Activated T-helper 1 cell treated with anti-CD3 and anti-CD28 coated beads, Interleukin-12 subunit alpha, Interleukin-12 subunit beta, Interleukin-2, Interleukin-4 antibody, amounts not matched to agents 30 ng/mL and 10 ng/mL and 1 ng/mL, durations not matched to agents 14 hours and 24 hours and 36 hours (primary cell): ENCODE measurements around the gene LHPP. TPM values are rescaled to one million over a fixed set of nuclear protein-coding genes. Genes with fewer than 3 reads are reported as not detected.
"Not testable (repeated sequence)": the region's sequence is repeated elsewhere in the genome, so short reads cannot be mapped to it uniquely, and the experiment has no call there.

Experiments
- DNase-seq: peaks from one replicate; pipeline ENCODE4 v3.0.0; 2021; ENCODE audit warnings: low spot score
- H3K27ac Mint-ChIP-seq: one replicate; pipeline ENCODE4 v1.8.0; 2021; ENCODE audit warnings: mild to moderate bottlenecking, mixed read lengths
- H3K27me3 Mint-ChIP-seq: one replicate; pipeline ENCODE4 v1.8.0; 2022; ENCODE audit warnings: mild to moderate bottlenecking, moderate library complexity, mixed read lengths; ENCODE audit not compliant: insufficient read depth
- H3K36me3 Mint-ChIP-seq: one replicate; pipeline ENCODE4 v1.8.0; 2021; ENCODE audit warnings: low read depth, mixed read lengths
- H3K4me1 Mint-ChIP-seq: one replicate; pipeline ENCODE4 v1.8.0; 2021; ENCODE audit warnings: low read depth, mixed read lengths
- H3K4me3 Mint-ChIP-seq: one replicate; pipeline ENCODE4 v1.8.0; 2021; ENCODE audit warnings: mild to moderate bottlenecking, moderate library complexity, mixed read lengths
- H3K9me3 Mint-ChIP-seq: one replicate; pipeline ENCODE4 v1.8.0; 2021; ENCODE audit warnings: mixed read lengths
- intact Hi-C: fragments of 100-400 bp; cut with micrococcal nuclease; formaldehyde crosslinking; loops from one replicate; pipeline ENCODE4 v1.15.1; 2024
- total RNA-seq: library from RNA; stranded (reverse); gene quantifications from 2 replicates; pipeline ENCODE4 v1.2.3, GENCODE V29; 2022

LHPP gene
- total RNA-seq, 1 donor from 2014 or later: 5.0 TPM

- intact Hi-C loops: no loop called here
- Mint-ChIP-seq H3K27me3 (no peaks in the 10 kb centered on the region), H3K36me3 (no peaks in the 10 kb centered on the region)
Measured at GRCh38 chr10:124602646-124603365, 141.2 kb downstream of the LHPP start.

GRCh38 chr10:124603376-124604213 lies 142.0 kb downstream of the LHPP start:
- no peak overlapping the region for H3K4me3 Mint-ChIP-seq
- H3K4me1 Mint-ChIP-seq: no peaks in the 10 kb centered on the region
- intact Hi-C loops: no loop called here
- no peak overlapping the region for H3K27ac Mint-ChIP-seq
- no peaks in the 10 kb centered on the region for H3K36me3 Mint-ChIP-seq
- no peak for DNase-seq
- no peaks in the 10 kb centered on the region for H3K27me3 Mint-ChIP-seq
- H3K9me3 Mint-ChIP-seq: no peaks in the 10 kb centered on the region

More at GRCh38 chr10:124602646-124603365, 141.2 kb downstream of the LHPP start:
- H3K27ac Mint-ChIP-seq: no peak overlapping the region
- H3K9me3 Mint-ChIP-seq: no peaks in the 10 kb centered on the region
- no peak overlapping the region for H3K4me3 Mint-ChIP-seq
- DNase-seq: no peak
- no peaks in the 10 kb centered on the region for H3K4me1 Mint-ChIP-seq

- Mint-ChIP-seq H3K27me3 (no peaks in the 10 kb centered on the region), H3K27ac (no peak overlapping the region), H3K4me1 (no peaks in the 10 kb centered on the region), H3K4me3 (no peak overlapping the region), H3K36me3 (no peaks in the 10 kb centered on the region), H3K9me3 (no peaks in the 10 kb centered on the region)
- no peak for DNase-seq
- intact Hi-C loops: no loop called here
Measured at GRCh38 chr10:124604214-124605000, 142.8 kb downstream of the LHPP start.

GRCh38 chr10:124605001-124605370 lies 143.4 kb downstream of the LHPP start:
- intact Hi-C loops: no loop called here
- Mint-ChIP-seq H3K9me3 (no peaks in the 10 kb centered on the region), H3K4me3 (no peak overlapping the region), H3K27ac (no peak overlapping the region), H3K27me3 (no peaks in the 10 kb centered on the region), H3K36me3 (no peaks in the 10 kb centered on the region), H3K4me1 (no peaks in the 10 kb centered on the region)
- no peak for DNase-seq

- Mint-ChIP-seq H3K27ac (no peak overlapping the region), H3K36me3 (no peaks in the 10 kb centered on the region), H3K4me1 (no peaks in the 10 kb centered on the region), H3K9me3 (no peaks in the 10 kb centered on the region), H3K27me3 (no peaks in the 10 kb centered on the region), H3K4me3 (no peak overlapping the region)
- intact Hi-C loops: no loop called here
- no peak for DNase-seq
Measured at GRCh38 chr10:124605481-124605855, 143.8 kb downstream of the LHPP start.

- intact Hi-C loops: no loop called here
- no peaks in the 10 kb centered on the region for H3K27me3 Mint-ChIP-seq
- H3K4me1 Mint-ChIP-seq: peaks cover 2% of the 10 kb centered on the region
- H3K27ac Mint-ChIP-seq: no peak overlapping the region
- no peak overlapping the region for H3K4me3 Mint-ChIP-seq
- no peak for DNase-seq
- H3K36me3 Mint-ChIP-seq: no peaks in the 10 kb centered on the region
- H3K9me3 Mint-ChIP-seq: no peaks in the 10 kb centered on the region
Measured at GRCh38 chr10:124605856-124606812, 144.5 kb downstream of the LHPP start.

GRCh38 chr10:124606822-124607221 lies 145.2 kb downstream of the LHPP start:
- Mint-ChIP-seq H3K4me3 (no peak overlapping the region), H3K36me3 (no peaks in the 10 kb centered on the region), H3K27ac (no peak overlapping the region), H3K4me1 (peaks cover 9% of the 10 kb centered on the region), H3K9me3 (no peaks in the 10 kb centered on the region), H3K27me3 (no peaks in the 10 kb centered on the region)
- intact Hi-C loops: no loop called here
- no peak for DNase-seq

- Mint-ChIP-seq H3K9me3 (no peaks in the 10 kb centered on the region), H3K4me1 (peaks cover 17% of the 10 kb centered on the region), H3K36me3 (no peaks in the 10 kb centered on the region), H3K4me3 (no peak overlapping the region), H3K27ac (no peak overlapping the region), H3K27me3 (no peaks in the 10 kb centered on the region)
- intact Hi-C loops: no loop called here
- DNase-seq: no peak
Measured at GRCh38 chr10:124607693-124608092, 146.1 kb downstream of the LHPP start.

- H3K27me3 Mint-ChIP-seq: no peaks in the 10 kb centered on the region
- no peaks in the 10 kb centered on the region for H3K36me3 Mint-ChIP-seq
- H3K27ac Mint-ChIP-seq: no peak overlapping the region
- H3K9me3 Mint-ChIP-seq: no peaks in the 10 kb centered on the region
- peaks cover 19% of the 10 kb centered on the region for H3K4me1 Mint-ChIP-seq
- H3K4me3 Mint-ChIP-seq: no peak overlapping the region
- no peak for DNase-seq
- intact Hi-C loops: no loop called here
Measured at GRCh38 chr10:124608093-124608721, 146.6 kb downstream of the LHPP start.

- Mint-ChIP-seq H3K27ac (no peak overlapping the region), H3K9me3 (no peaks in the 10 kb centered on the region), H3K4me3 (no peak overlapping the region), H3K4me1 (peaks cover 33% of the 10 kb centered on the region), H3K36me3 (no peaks in the 10 kb centered on the region), H3K27me3 (no peaks in the 10 kb centered on the region)
- intact Hi-C loops: no loop called here
- no peak for DNase-seq
Measured at GRCh38 chr10:124609698-124610097, 148.1 kb downstream of the LHPP start.

- H3K27me3 Mint-ChIP-seq, H3K36me3 Mint-ChIP-seq, intact Hi-C loops, H3K9me3 Mint-ChIP-seq, DNase-seq, H3K4me3 Mint-ChIP-seq, H3K27ac Mint-ChIP-seq: not testable (repeated sequence)
- peaks cover 36% of the 10 kb centered on the region for H3K4me1 Mint-ChIP-seq
Measured at GRCh38 chr10:124610186-124610585, 148.6 kb downstream of the LHPP start.

GRCh38 chr10:124610851-124611250 lies 149.2 kb downstream of the LHPP start:
- H3K36me3 Mint-ChIP-seq, H3K27ac Mint-ChIP-seq, intact Hi-C loops, H3K27me3 Mint-ChIP-seq, H3K4me3 Mint-ChIP-seq, H3K9me3 Mint-ChIP-seq, DNase-seq: not testable (repeated sequence)
- H3K4me1 Mint-ChIP-seq: peaks cover 36% of the 10 kb centered on the region
